ENCODE measurements around the gene MAPK8IP3.
A peak's percentile ranks its signal among the peaks of the same experiment; 100 is the strongest.

The MAPK8IP3 gene

DNA sequence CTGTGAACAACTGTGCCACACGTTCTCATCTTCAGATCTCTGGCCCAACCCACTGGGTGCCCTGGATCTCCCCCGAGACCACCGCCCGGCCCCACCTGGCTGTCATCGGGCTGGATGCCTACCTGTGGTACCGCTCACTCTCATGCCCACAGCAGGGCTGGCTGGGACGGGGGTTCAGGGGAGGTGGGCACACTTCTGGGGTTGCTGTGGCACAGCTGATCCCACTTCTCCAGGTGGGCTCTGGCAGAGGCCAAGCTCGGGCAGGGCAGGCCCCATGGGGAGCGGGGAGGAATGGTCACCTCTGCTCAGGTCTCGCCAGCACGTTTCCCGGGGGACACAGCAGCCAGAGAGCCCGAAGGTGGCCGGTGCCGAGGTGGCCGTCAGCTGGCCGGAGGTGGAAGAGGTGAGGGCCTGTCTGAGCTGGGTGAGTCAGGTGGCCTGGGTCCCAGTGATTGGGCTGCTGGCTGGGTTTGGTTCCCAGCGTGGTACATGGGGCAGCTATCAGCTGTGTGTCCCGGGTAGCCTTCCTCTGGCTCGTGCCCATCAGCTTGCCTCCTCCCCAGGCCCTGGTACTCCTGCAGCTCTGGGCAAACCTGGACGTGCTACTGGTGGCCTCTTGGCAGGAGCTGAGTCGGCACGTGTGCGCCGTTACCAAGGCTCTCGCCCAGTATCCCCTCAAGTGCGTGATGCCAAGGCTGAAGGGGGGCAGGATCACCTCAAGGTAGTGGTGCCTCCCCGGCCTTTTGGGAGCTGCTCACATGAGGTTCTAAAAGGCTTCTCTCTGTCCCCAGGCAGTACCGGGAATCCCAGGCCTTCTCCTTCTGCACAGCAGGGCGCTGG, 69.2 kb downstream of the MAPK8IP3 start:
- DNase-seq (ENCODE audit: low read depth): no peak

DNA sequence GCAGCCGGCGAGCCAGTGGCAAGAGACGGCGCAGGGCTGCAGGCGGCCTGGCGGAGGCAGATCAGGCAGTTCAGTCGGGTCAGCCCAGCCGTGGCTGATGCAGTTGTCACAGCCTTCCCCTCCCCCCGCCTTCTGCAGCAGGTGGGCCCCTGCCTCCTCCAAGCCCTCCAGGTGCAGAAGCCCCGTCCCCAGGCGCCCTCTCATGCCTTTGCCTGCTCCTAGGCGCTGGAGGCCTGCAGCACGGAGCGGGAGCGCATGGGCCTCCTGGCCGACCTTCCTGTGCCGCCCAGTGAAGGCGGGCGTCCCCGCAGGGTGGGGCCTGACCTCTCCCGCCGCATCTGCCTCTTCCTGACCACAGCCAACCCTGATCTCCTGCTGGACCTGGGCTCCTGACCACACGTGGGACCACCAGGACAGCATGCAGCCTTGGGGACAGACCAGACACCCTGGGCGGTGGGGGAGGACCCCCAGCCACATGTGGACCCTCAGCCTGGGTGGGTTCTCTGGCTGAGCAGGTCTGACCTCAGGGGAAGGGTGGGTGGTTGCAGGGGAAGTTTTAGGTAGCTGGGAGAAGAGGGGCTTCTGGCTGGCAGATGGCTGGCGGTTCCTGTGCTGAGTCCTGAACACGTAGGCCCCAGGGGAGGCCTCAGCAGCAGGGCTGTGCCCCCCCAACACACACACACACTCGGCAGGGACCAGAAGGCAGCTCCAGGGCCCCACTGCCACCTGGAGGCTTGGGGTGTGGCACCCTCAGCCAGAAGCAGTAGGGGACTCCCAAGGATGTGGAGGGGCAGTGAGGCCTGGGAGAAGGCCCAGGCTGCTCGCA, 70.1 kb downstream of the MAPK8IP3 start:
- no peak for DNase-seq (ENCODE audit: low read depth)

DNA sequence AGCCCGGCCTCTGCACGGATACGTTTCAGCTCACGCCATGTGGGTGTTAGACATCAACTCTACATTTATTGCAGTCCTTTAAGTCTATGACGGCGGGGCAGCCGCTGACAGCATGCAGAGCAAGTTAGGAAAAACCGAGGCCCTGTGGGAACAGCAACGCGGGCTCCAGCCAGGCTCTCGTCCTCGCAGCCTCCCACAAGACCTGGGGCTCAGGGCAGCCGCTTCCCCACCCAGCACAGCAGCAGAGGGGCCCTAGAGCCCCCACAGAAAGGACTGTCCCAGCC, 70.6 kb downstream of the MAPK8IP3 start:
- no peak for DNase-seq (ENCODE audit: low read depth)

DNA sequence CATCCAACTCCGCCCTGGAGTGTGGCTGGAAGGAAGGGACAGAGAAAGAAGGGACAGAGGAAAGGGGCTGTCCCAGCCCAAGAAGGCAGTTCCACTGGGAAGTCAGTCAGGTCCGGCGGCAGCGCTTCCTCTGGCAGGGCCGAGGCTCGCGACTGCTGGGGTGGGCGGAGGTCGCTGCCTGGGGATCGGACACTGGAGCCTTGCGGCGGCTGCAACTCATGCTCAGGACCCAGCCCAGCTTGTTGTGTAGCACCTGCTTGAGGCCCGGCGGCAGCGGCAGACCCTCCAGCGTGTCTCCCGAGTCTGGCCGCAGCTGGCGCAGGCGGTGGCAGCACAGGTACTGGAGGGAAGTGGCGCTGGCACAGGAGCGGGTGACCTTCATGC, 71.0 kb downstream of the MAPK8IP3 start:
- no peak for DNase-seq (ENCODE audit: low read depth)

DNA sequence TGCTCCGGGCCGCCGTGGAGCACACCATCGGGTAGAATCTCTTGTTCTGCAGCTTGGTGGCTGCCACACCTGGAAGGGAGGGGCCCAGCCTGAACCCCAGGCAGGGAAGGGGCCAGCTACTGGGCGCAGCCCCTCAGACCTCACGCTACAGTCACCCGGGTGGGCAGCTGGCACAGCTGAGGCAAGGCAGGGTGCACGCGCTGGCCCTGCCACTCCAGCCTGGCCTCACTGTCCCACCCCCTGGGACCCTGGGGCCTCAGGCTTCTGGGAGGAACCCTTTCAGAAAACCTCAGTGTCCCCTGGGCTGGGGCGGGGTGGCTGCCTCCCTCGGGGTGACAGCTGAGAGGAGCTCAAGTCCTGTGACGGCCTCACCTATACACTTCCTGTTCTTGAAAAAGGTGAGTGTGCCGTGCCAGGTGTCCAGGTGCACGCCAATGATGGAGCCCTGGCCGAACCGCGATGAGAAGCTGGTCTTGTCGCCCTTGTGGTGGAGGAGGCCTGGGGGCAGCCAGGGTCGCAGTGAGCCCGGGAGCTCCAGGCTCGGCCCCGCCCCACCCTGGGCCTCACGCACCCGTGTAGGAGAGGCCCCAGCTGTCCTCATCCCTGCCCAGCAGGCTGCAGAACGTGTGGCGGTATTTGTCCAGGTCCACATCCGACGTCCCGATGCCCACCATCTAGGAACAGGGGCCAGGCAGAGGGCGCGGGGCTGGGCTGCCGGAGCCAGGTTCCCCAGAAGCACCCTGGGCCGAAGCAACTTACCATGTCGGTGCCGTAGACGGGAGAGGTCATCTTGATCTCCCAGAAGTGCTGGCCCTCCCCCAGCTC, 71.6 kb downstream of the MAPK8IP3 start:
- DNase-seq (ENCODE audit: low read depth): no peak

DNA sequence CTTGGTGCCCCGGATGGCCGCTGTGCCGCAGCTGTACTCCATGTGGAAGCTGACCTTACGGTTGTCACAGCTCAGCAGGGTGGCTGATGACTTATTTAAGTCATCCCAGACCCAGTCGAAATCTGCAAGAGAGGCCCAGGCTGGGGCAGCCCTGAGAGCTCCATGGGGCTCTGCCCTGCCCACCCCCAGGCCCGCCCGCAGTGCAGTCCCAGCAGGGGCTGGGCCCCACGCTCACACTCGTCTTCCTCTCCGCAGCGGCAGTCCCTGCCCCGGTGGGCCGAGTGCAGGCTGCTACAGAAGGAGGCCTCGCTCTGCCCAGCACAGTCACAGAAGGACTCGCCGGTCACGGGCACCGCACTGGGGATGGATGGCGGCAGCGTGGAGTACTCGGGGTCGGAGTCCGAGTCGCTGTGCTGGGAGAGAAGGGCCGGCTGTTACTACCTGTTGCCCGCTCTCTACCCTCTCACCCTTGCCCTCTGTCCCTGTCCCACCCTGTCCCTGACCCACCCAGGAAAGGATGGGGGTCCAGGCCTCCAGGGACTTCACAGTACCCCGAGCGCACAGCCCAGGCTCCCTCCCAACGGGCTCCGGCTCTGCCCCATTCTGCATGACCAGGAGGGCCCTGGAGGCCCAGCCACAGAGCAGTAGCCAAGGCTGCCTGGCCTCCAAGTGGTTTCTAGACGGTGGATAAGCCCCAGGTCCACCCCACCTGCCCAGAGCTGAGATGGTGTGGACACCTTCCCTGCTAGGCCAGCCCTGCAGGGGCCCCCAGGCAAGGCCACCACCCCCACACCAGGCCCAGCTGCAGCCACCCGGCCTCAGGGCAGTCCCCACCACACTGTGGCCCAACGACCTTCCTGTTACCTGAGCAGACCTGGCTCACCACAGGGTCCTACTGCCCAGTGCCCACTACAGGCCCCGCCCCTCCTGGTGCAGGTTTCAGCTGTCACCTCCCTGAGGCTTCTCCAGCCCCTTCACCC, 72.5 kb downstream of the MAPK8IP3 start:
- no peak for DNase-seq (ENCODE audit: low read depth)

DNA sequence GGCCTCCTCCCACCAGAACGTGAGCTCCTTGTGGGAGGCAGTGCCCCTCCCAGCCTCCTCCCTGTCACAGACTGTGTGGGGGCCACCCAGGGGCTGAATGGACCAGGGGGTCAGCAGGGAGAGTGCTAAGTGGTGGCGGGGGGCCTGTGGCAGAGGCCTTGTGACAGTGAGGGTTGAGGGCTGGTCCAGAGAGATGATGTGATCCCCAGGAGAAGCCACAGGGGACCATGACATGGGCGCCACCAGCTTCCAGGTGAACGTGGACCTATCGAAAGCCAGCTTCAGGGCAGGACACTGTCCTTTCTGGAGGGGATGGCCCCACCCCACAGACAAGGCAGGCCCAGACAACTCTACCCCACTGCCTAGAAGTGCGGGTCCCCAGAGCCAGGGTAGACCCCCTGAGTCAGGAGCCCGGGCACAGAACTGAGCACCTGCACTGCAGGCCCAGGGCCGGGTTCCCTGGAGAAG, 73.3 kb downstream of the MAPK8IP3 start:
- no peak for DNase-seq (ENCODE audit: low read depth)

DNA sequence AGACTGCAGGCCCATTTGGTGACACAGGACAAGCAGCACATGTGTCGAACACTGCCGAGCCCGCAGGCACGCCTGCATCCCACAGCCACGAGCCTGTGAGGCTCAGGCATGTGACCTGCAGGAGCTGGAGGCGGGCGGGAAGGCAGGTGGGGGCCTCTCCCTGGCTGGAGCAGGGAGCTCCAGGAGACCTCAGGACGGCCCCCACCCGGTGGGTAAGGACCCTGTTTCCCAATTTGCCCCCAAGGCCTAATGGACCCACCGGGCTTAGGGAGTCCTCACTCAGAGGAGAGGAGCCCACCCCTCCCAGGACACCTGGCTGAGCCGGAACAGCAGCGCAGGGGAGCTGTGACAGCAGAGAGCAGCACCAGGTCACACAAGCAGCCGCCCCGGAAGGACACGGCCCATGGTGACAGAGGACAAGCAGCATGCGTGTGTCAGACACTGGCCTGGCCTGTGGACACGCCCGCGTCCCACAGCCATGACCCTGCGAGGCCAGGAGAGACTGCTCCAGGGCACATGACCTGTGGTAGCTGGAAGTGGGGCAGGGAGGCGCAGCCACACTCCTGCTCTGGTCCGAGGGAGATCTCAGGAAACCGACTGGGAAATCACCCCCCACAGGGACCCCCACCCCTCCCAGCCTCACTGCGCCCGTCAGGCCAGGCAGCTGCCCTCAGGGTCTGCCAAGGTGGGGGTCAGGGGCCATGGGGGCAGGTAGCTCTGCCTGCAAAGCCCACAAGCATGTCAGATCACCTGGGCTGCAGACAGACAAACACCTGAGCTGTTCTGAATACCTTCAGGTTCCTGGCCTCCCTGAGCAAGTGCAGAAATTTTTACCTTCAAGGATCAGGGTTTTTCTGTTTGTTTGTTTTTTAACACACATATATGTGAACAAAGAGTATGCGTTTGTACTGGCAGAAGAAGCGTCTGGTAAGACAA, 74.0 kb downstream of the MAPK8IP3 start:
- no peak for DNase-seq (ENCODE audit: low read depth)

DNA sequence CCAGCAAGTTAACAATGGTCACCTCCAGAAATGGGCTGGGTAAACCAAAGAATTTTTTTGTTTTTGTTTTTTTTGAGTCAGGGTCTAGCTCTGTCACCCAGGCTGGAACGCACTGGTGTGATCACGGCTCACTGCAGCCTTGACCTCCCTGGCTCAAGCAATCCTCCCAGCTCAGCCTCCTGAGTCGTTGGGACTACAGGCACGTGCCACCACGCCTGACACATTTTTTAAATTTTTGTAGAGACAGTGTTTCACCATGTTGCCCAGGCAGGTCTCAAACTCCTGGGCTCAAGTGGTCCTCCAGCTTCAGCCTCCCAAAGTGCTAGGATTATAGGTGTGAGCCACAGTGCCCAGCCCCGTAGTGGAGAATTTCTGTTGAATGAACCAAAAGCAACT, 74.7 kb downstream of the MAPK8IP3 start:
- no peak for DNase-seq (ENCODE audit: low read depth)

DNA sequence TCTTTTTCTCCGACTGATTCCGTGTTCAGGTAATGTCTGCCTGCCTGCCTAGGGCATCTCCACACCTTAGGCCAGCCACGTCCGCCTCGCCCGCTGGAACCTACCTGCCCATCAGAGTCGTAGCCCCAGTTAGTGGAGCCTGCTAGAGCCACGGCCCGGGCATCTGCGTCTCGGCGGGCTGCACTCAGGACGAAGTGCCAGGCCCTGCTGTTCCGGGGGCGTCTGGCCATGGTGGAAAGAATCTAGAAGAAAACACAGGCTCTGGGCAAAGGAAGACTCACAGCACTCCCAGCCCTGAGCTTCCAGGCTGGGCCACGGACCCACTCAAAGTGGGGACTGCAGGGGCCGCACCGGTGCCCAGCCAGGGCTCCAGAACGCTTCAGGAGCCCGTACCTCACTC, 75.3 kb downstream of the MAPK8IP3 start:
- DNase-seq (ENCODE audit: low read depth): no peak

DNA sequence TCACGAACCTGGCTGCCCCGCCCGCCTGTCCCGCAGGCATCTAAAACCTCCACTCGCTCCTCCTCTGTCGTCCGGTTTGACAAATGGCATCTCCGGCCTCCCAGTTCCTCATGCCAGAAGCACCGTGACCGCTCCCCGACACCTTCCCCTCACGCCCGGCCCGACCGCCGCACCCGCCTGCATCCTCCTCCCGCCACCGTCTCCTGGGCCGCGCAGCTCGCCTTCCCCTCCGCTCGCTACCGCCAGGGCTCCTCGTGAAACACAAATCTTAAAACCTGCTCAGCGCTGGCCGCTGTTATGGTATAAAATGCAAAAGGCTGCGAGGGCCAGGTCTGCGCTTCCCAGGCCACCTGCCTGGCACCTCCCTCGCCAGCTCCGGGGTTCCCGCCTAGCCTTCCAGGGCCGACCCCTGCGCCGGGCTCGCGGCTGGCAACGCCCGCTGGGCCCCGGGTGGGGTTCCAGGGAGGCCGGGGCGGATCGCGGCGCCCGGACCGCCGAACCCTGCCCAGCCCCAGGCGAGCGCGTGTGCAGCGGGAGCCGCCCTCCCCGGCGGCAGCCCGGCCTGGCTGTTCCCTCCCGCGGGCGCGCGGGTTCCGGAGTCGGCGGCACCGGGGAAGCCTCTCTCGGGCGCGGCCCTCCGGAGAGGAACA, 75.9 kb downstream of the MAPK8IP3 start:
- DNase-seq (ENCODE audit: low read depth): no peak

DNA sequence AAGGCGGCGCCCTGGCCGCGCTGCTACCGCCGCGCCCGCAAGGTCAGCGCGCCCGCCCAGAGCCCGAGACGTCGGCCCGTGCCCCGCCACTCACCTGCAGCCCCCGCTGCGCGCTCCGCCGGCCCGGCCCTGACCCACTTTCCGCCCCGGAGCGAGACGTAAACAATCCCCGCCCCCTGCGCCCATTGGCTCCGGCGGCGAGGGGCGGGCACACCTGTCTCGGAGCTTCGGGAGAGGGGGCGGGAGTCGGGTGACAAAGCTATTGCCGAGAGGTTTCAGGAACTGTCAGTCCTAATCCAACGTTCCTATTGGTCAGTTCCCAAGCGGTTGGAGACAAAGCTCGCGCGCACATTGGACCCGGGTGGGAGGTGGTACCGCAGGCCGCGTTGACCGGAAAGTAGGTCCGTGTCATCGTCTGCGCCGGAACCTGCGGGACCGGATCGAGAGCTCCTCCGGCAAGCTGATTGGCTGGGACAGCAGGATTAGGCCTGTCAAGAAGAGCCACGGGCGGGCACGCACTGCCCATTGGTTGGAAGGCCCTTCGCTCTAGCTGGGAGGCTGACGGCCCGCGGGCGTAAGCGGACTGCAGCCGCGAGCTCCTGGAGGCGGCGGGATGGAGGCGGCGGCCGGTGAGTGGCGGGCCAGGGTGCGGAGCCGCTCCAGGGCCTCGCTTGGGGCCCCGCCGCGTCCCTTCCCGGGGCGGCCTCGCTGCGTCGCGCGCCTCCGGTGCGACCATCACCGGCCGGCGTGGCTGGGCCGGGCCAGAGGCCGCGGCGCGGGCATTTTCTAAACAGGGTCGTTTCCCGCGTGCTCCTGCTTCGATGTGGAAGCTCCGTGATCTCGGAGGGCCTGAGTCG, 76.6 kb downstream of the MAPK8IP3 start, which contains the start of the genes NUBP2 and SPSB3:
NUBP2 (plus strand) TSS at position 553 of the 857 bp plus-strand sequence; CDS start at position 614, 61 bp downstream.
SPSB3 (minus strand) TSS at position 164 of the 857 bp plus-strand sequence. CDS start 1,088 bp downstream, outside the sequence.
- peak; percentile 98 for DNase-seq (ENCODE audit: low read depth)

DNA sequence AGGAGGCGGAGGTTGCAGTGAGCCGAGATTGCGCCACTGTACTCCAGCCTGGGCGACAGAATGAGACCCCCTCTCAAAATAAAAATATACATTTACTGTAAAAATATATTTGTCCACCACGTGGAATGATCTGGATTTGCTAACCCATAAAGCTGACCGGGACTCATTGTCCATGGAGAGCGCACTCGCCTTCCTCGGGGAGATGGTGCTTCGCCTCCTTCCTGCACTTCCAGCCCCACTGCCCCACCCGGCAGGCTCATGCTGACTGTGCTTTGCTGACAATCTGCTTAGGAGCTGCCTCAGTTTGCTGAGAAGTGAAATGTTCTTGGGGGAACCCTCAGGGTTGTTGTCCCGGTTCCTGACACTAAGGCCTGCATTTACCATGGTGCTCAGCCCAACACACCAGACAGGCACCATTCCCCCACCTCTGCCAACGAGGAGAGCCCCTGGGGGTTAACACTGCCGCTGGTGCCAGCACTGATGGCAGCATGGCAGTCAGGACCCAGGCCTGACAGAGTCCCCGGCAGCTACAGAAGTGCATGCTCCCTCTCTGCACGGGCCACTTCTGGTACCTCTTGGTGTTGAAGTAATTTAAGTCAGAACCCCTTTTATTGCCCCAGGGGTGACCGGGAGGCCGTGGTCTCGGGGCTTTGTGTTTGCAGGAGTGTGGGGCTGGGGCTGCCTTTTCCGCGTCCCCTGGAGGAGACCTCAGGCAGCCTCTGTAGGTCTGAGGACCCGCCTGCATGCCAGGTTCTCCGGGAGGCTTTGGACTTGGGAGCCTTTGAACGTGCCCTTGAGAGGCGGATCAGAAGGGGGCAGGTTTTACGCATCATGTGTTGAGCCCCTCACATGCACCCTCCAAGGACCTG, 79.2 kb downstream of the MAPK8IP3 start:
- no peak for DNase-seq (ENCODE audit: low read depth)

DNA sequence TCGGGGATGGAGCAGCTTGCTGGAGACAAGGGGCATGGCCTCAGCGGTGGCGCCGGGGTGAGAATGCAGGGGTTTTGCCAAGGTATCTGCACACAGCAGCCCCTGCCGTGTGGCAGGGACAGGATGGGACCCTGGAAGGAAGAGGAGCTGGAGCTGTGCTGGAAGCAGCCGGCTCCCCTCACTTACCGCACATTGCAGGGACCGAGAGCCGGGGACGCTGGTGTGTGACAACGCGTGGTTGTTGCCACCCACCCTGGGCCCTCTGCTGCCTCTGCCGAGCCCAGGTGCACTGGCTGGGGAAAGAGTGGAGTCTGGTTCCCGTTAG, 79.8 kb downstream of the MAPK8IP3 start:
- DNase-seq (ENCODE audit: low read depth): no peak

DNA sequence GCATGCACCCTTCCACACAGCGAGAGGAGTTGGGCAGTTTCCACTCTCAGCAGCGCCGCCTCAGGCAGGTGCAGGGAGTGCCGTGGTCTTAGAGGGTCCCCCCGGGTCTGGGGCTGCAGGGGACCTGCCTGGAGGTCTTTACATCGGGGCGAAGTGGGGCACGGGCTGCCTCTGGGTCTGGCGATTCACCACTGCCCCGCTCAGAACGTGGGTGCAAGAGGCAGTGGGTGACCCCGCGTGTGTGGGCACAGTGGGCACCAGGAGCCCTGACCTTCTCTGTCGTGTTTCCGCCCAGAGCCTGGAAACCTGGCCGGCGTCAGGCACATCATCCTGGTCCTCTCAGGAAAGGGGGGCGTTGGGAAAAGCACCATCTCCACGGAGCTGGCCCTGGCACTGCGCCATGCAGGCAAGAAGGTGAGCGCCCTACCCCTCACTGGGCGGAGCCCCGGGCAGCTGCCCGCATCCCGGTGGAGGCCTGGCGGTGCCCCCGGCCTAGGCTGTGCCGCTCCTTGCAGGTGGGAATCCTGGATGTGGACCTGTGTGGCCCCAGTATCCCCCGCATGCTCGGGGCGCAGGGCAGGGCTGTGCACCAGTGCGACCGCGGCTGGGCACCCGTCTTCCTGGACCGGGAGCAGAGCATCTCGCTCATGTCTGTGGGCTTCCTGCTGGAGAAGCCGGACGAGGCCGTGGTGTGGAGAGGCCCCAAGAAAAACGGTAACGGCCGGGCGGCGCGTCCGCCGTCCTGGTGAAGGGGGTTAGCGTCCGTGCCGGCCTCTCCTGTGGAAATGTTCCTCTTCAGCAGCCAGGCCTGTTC, 80.5 kb downstream of the MAPK8IP3 start:
- no peak for DNase-seq (ENCODE audit: low read depth)

DNA sequence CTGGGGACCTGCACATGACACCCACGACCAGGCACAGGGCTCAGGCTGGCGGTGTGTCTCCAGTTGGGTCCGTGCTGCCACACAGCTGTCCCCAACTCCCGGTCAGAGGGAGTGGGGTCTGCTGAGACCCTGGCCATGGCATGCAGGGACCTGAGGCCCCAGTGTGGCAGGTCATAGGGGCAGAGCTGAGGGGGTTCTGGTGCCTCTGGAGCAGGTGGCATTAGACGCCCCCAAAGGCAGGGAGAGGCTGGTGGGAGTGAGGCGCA, 81.0 kb downstream of the MAPK8IP3 start:
- no peak for DNase-seq (ENCODE audit: low read depth)
